HUES48 (cell line): ENCODE results near the gene SGIP1.
A peak's percentile ranks its signal among the peaks of the same experiment; 100 is the strongest.

Source experiments
- H3K27ac ChIP-seq: one replicate; pipeline ENCODE4 v1.7.0; 2013; ENCODE audit warnings: low read depth, low read length, inconsistent platforms
- H3K27me3 ChIP-seq: 2 replicates; pipeline ENCODE4 v1.6.1; 2013; ENCODE audit warnings: mild to moderate bottlenecking, low read length; ENCODE audit not compliant: control insufficient read depth, insufficient read depth
- H3K36me3 ChIP-seq: 2 replicates; pipeline ENCODE4 v1.6.1; 2013; ENCODE audit warnings: low read length; ENCODE audit not compliant: control insufficient read depth, insufficient read depth
- H3K4me1 ChIP-seq: 2 replicates; pipeline ENCODE4 v1.6.1; 2013; ENCODE audit warnings: mild to moderate bottlenecking, low read length; ENCODE audit not compliant: control insufficient read depth, insufficient read depth
- H3K4me3 ChIP-seq: 2 replicates; pipeline ENCODE4 v1.5.1; 2013; ENCODE audit warnings: mild to moderate bottlenecking, low read depth, low read length
- H3K9ac ChIP-seq: 2 replicates; pipeline ENCODE4 v1.6.1; 2013; ENCODE audit warnings: mild to moderate bottlenecking, low read depth, low read length, moderate library complexity
- H3K9me3 ChIP-seq: 2 replicates; pipeline ENCODE4 v1.6.1; 2013; ENCODE audit warnings: low read length; ENCODE audit not compliant: control insufficient read depth, insufficient read depth

SGIP1 gene

DNA sequence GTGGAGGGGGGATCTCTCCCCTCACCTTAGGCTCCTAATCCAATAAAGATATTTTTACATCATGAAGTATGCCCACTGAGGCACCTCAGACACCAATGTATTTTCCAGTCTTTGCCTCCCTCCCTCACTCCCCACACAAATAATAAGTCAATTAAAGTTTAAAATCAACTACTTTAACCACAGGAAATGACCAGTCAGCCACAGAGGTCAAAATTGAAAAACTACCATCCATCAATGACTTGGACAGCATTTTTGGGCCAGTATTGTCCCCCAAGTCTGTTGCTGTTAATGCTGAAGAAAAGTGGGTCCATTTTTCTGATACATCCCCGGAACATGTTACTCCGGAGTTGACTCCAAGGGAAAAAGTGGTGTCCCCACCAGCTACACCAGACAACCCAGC, 147.7 kb downstream of the SGIP1 start:
- Histone ChIP-seq H3K27me3 (no peaks in the 10 kb centered on the region), H3K9me3 (no peaks in the 10 kb centered on the region), H3K36me3 (no peaks in the 10 kb centered on the region), H3K9ac (no peak overlapping the region), H3K27ac (no peak overlapping the region), H3K4me1 (no peaks in the 10 kb centered on the region), H3K4me3 (no peak overlapping the region)

- H3K9ac ChIP-seq = no peak overlapping the region
- no peaks in the 10 kb centered on the region for H3K27me3 ChIP-seq
- H3K4me3 ChIP-seq = no peak overlapping the region
- H3K9me3 ChIP-seq = no peaks in the 10 kb centered on the region
- H3K36me3 ChIP-seq = no peaks in the 10 kb centered on the region
- no peak overlapping the region for H3K27ac ChIP-seq
- H3K4me1 ChIP-seq = no peaks in the 10 kb centered on the region
These were observed 148.2 kb downstream of the SGIP1 start for GRCh38 chr1:66682106-66682505.

GRCh38 chr1:66684353-66684752, 150.4 kb downstream of the SGIP1 start:
- Histone ChIP-seq H3K36me3 (no peaks in the 10 kb centered on the region), H3K4me1 (no peaks in the 10 kb centered on the region), H3K27me3 (no peaks in the 10 kb centered on the region), H3K4me3 (no peak overlapping the region), H3K27ac (no peak overlapping the region), H3K9ac (no peak overlapping the region), H3K9me3 (no peaks in the 10 kb centered on the region)

GRCh38 chr1:66685265-66685664, 151.3 kb downstream of the SGIP1 start:
- Histone ChIP-seq H3K4me3 (no peak overlapping the region), H3K27ac (no peak overlapping the region), H3K9ac (no peak overlapping the region), H3K9me3 (no peaks in the 10 kb centered on the region), H3K36me3 (no peaks in the 10 kb centered on the region), H3K4me1 (no peaks in the 10 kb centered on the region), H3K27me3 (no peaks in the 10 kb centered on the region)

DNA sequence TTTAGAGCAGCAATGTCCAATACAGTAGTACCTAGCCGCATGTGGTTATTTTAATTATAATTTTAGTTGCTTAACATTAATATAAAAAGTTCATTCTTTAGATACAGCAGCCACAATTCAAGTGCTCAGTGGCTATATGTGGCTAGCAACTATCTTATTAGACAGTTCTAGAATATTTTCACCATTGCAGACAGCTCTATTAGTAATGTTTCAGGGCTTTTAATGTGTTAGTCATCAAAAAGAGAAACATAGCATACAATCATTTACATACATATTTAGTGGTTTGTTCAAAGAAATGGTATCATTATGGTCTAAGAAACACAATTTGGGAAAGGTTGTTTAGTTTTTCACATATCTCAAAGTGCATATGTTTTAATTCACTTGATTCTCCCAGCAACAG, 151.7 kb downstream of the SGIP1 start:
- H3K27me3 ChIP-seq = no peaks in the 10 kb centered on the region
- no peaks in the 10 kb centered on the region for H3K4me1 ChIP-seq
- no peaks in the 10 kb centered on the region for H3K9me3 ChIP-seq
- H3K4me3 ChIP-seq = no peak overlapping the region
- no peak overlapping the region for H3K27ac ChIP-seq
- no peak overlapping the region for H3K9ac ChIP-seq
- H3K36me3 ChIP-seq = no peaks in the 10 kb centered on the region

- H3K36me3 ChIP-seq = no peaks in the 10 kb centered on the region
- no peaks in the 10 kb centered on the region for H3K9me3 ChIP-seq
- no peak overlapping the region for H3K27ac ChIP-seq
- no peaks in the 10 kb centered on the region for H3K27me3 ChIP-seq
- H3K4me1 ChIP-seq = peaks cover 6% of the 10 kb centered on the region; the same call in 1 of the 2 replicates
- H3K4me3 ChIP-seq = no peak overlapping the region
- no peak overlapping the region for H3K9ac ChIP-seq
These were observed 152.5 kb downstream of the SGIP1 start for GRCh38 chr1:66686406-66686805.

DNA sequence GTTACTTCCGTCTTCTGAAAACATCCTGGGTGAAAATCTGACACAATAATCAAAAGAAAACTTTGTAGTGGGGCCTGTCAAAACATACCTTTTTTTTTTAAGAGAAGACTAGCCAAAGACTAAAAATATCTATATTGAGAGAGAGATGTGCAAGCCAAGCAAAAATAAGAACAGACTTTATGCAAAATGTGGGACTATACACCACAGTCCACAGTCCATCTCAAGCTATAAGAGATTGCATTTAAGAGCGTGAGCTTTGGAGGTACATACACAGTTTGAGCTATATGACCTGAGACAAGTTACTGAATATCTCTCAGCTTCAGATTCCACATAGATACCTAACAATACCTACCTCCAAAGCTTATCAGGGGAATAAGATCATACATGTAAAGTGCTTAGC, 153.4 kb downstream of the SGIP1 start:
- Histone ChIP-seq H3K9me3 (no peaks in the 10 kb centered on the region), H3K4me1 (peaks cover 7% of the 10 kb centered on the region; the same call in 1 of the 2 replicates), H3K4me3 (no peak overlapping the region), H3K36me3 (no peaks in the 10 kb centered on the region), H3K27me3 (no peaks in the 10 kb centered on the region), H3K27ac (no peak overlapping the region), H3K9ac (no peak overlapping the region)

DNA sequence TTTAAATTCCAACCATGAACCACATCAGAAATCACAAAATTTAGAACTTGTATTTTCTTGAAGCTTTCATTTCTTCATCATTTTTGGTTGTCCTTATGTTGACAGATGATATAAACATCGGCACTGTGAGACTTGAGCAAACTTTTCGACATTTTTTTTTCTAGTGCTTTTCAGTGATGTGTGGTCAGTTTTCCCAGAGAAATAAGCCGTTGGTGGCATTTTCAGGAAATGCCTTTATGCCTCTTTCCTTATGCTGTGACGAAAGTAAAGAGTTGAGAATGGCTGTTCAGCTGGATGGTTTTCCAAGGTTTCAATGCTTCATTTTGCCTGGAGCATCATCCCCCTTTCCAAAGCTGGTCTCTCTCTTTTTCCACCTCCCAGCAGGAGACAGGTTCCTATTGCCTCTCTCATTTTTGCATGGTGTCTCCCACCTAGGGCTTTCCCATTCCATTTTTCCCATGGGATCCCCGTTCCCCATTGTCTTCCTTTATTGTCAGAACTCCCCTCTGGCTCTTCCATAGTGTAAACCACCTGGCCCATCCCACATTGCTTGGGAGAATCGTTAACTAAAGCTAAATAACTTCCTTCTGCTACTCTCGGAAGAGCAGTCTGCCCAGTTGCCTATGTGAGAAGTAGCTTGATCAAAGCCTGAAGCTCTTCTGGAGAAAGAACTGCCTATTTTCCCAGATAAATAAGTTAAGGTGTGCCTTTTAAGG, 156.9 kb downstream of the SGIP1 start:
- Histone ChIP-seq H3K9me3 (no peaks in the 10 kb centered on the region), H3K27ac (peak overlapping the region; percentile 29), H3K4me3 (no peak overlapping the region), H3K36me3 (no peaks in the 10 kb centered on the region), H3K9ac (no peak overlapping the region), H3K27me3 (no peaks in the 10 kb centered on the region), H3K4me1 (peaks cover 12% of the 10 kb centered on the region; the same call in 1 of the 2 replicates)

DNA sequence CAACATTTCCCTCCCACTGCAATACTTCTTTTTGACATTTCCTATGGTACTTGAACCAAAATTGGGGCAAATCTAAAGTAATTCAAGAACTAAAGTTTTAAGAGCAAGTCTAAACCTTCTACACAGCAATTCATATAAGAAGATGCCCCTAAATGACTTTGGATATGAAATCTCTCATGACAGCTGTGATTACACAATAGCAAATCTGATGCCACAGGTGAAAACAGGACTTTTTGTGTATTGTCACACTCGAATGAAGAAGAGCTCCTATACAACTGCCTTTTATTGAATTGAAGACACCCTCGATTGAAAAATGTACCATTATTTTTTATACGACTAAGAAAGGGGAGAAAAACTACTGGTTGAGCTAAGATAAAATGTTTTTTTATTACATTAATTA, 158.7 kb downstream of the SGIP1 start:
- H3K36me3 ChIP-seq = no peaks in the 10 kb centered on the region
- no peaks in the 10 kb centered on the region for H3K27me3 ChIP-seq
- H3K4me1 ChIP-seq = peaks cover 12% of the 10 kb centered on the region; the same call in 1 of the 2 replicates
- no peak overlapping the region for H3K27ac ChIP-seq
- H3K9me3 ChIP-seq = no peaks in the 10 kb centered on the region
- no peak overlapping the region for H3K9ac ChIP-seq
- no peak overlapping the region for H3K4me3 ChIP-seq

GRCh38 chr1:66693856-66694255, 159.9 kb downstream of the SGIP1 start:
- Histone ChIP-seq H3K27me3 (no peaks in the 10 kb centered on the region), H3K36me3 (no peaks in the 10 kb centered on the region), H3K4me1 (peaks cover 12% of the 10 kb centered on the region; the same call in 1 of the 2 replicates), H3K9ac (no peak overlapping the region), H3K4me3 (no peak overlapping the region), H3K27ac (no peak overlapping the region), H3K9me3 (no peaks in the 10 kb centered on the region)

GRCh38 chr1:66695116-66695515, 161.2 kb downstream of the SGIP1 start:
- H3K4me3 ChIP-seq = no peak overlapping the region
- no peak overlapping the region for H3K9ac ChIP-seq
- no peaks in the 10 kb centered on the region for H3K27me3 ChIP-seq
- no peak overlapping the region for H3K27ac ChIP-seq
- no peaks in the 10 kb centered on the region for H3K9me3 ChIP-seq
- H3K4me1 ChIP-seq = peaks cover 12% of the 10 kb centered on the region; the same call in 1 of the 2 replicates
- no peaks in the 10 kb centered on the region for H3K36me3 ChIP-seq
